Adrenal gland (tissue), 5 donors: ENCODE measurements around the gene TOP3B.

Experiments used
- CTCF ChIP-seq, 6 experiments: fragments of 450-650 bp in 4 of 6; fragments of 200-600 bp in 2 of 6; sonication (generic) in 1 of 6; IDR thresholded peaks; 1 replicate in 5 of 6; 2 replicates in 1 of 6; pipeline versions ENCODE4 v1.5.1 to v1.8.0; 2016 to 2021; ENCODE audit warnings: antibody characterized with exemption in 6 of 6, mild to moderate bottlenecking in 2 of 6, moderate library complexity in 1 of 6
- POLR2A ChIP-seq, 2 donors: fragments of 450-650 bp; IDR thresholded peaks; one replicate each; pipeline ENCODE4 v1.6.1; 2017; ENCODE audit warnings: antibody characterized with exemption in 2 of 2, mild to moderate bottlenecking in 2 of 2, moderate library complexity in 1 of 2
- donor health status: DM: no; HTN: no; CAD: no.

GRCh38 chr22:21989049-21989448 is 6.5 kb upstream of the TOP3B start:
- no peak for TF ChIP-seq CTCF (IDR thresholded peaks at IDR 0.05)
- TF ChIP-seq POLR2A (IDR thresholded peaks at IDR 0.05): no peak
